22Rv1 (cell line): Measurements from ENCODE around the gene ASTN2.

ENCODE experiments used
- H3K27ac ChIP-seq: fragments of 450-650 bp; 2 replicates; pipeline ENCODE4 v1.5.1; 2017
- ZFX ChIP-seq: fragments of 450-650 bp; IDR thresholded peaks from 2 replicates; pipeline ENCODE4 v1.6.1; 2017; ENCODE audit warnings: antibody characterized with exemption, borderline replicate concordance
- TF ChIP-seq, protein P1 (sequence below): fragments of 450-650 bp; IDR thresholded peaks from 2 replicates; pipeline ENCODE4 v1.5.1; 2017; ENCODE audit warnings: mild to moderate bottlenecking

ASTN2 gene

DNA sequence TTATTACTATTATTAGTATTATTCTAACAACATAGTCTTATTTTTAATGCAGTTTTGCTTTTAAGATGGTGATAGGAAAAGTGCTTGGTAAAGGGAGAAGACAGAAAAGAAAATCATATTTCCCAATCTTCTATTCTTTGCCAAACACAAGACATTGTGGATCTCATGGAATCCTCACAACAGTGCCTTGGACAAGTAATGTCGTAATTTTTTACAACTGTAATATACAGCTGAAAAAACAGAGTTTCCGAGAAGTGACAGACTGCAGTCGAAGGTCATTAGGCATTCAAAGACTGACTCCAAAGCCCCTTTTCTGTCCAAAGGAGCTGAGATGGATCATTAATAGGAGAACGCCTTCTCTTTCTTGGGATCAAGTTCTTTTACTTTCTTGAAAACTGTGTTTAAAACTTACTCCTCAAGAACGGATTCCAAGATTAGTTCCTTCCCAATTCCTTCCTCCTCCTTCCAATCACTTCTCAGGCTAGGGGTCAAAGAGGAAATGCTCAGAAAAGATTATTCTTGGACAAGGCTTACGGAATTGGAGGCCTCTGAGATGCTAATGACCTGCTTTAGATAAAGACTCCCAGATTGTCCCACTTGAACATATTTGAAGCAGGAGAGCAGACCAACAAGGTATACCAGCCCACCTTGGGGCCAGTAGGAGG lies 752.1 kb downstream of the ASTN2 start:
- TF ChIP-seq, protein P1, sequence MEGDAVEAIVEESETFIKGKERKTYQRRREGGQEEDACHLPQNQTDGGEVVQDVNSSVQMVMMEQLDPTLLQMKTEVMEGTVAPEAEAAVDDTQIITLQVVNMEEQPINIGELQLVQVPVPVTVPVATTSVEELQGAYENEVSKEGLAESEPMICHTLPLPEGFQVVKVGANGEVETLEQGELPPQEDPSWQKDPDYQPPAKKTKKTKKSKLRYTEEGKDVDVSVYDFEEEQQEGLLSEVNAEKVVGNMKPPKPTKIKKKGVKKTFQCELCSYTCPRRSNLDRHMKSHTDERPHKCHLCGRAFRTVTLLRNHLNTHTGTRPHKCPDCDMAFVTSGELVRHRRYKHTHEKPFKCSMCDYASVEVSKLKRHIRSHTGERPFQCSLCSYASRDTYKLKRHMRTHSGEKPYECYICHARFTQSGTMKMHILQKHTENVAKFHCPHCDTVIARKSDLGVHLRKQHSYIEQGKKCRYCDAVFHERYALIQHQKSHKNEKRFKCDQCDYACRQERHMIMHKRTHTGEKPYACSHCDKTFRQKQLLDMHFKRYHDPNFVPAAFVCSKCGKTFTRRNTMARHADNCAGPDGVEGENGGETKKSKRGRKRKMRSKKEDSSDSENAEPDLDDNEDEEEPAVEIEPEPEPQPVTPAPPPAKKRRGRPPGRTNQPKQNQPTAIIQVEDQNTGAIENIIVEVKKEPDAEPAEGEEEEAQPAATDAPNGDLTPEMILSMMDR: no peak
- no peak for TF ChIP-seq ZFX
- H3K27ac ChIP-seq: no peak overlapping the region

GRCh38 chr9:116661037-116661954 lies 753.6 kb downstream of the ASTN2 start:
- H3K27ac ChIP-seq: no peak overlapping the region

DNA sequence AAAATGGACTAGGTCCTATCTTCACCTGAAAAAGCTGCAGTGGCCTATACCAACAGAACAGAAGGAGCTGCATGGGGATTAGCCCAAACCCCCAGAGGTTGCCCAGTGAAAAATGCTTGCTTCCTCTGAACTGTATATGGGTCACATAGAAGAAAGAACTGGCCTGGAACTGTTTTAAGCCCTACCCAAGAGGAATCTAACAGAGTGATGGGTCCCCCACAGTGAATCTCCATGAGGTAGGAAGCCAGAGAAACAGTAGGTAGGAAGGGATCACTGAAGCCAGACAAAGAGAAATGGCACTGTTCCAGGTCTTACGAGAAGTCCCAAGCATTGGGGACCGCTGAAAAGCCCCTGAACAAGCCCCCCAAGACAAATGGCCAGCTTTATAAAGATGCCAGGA lies 756.6 kb downstream of the ASTN2 start:
- TF ChIP-seq, protein P1: no peak
- TF ChIP-seq ZFX: no peak
- no peak overlapping the region for H3K27ac ChIP-seq

More at GRCh38 chr9:116661037-116661954, 753.6 kb downstream of the ASTN2 start:
- TF ChIP-seq, protein P1: peak; percentile 79
- TF ChIP-seq ZFX: no peak

GRCh38 chr9:116656977-116657376 lies 757.9 kb downstream of the ASTN2 start:
- no peak for TF ChIP-seq ZFX
- TF ChIP-seq, protein P1: no peak
- H3K27ac ChIP-seq: no peak overlapping the region

GRCh38 chr9:116656501-116656971 lies 758.3 kb downstream of the ASTN2 start:
- no peak overlapping the region for H3K27ac ChIP-seq
- TF ChIP-seq, protein P1: no peak
- TF ChIP-seq ZFX: no peak

- H3K27ac ChIP-seq: no peak overlapping the region
- no peak for TF ChIP-seq ZFX
- TF ChIP-seq, protein P1: no peak
Measured at GRCh38 chr9:116654059-116654355, 760.9 kb downstream of the ASTN2 start.
